A549 (cell line): ENCODE results near the gene LILRA5.

Experiments used
- CEBPB ChIP-seq, 2 experiments: fragments of >200 bp in 1 of 2; sonication (Bioruptor Twin) in 1 of 2; formaldehyde crosslinking in 1 of 2; IDR thresholded peaks; 2 replicates each; pipeline ENCODE4 v1.6.1; 2012 to 2016
- CHD4 ChIP-seq: fragments of 200-600 bp; sonication (generic); IDR thresholded peaks from 2 replicates; pipeline ENCODE4 v1.6.1; 2016; ENCODE audit warnings: antibody characterized with exemption, mild to moderate bottlenecking, borderline replicate concordance
- JUNB ChIP-seq: fragments of >200 bp; sonication (Bioruptor Twin); formaldehyde crosslinking; IDR thresholded peaks from 2 replicates; pipeline ENCODE4 v1.6.1; 2016
- MAZ ChIP-seq: fragments of 150-350 bp; IDR thresholded peaks from 2 replicates; pipeline ENCODE4 v1.6.1; 2014; ENCODE audit warnings: antibody characterized with exemption, low read depth, low read length, borderline replicate concordance
- NR3C1 ChIP-seq: fragments of >200 bp; sonication (Bioruptor Twin); formaldehyde crosslinking; IDR thresholded peaks from 3 replicates; pipeline ENCODE4 v1.6.1; 2017
- PHF8 ChIP-seq: fragments of 200-600 bp; sonication (generic); IDR thresholded peaks from 2 replicates; pipeline ENCODE4 v1.6.1; 2016; ENCODE audit warnings: low read depth, mild to moderate bottlenecking, antibody characterized with exemption, moderate library complexity, borderline replicate concordance
- POLR2A ChIP-seq: IDR thresholded peaks from 2 replicates; pipeline ENCODE4 v1.6.1; 2012; ENCODE audit warnings: mild to moderate bottlenecking, low read length
- RFX5 ChIP-seq: fragments of 450-650 bp; IDR thresholded peaks from 2 replicates; pipeline ENCODE4 v1.7.1; 2014; ENCODE audit warnings: antibody characterized with exemption, mild to moderate bottlenecking, moderate library complexity
- ZSCAN20 ChIP-seq: fragments of 250-450 bp; sonication (Bioruptor Pico); IDR thresholded peaks from 2 replicates; pipeline ENCODE4 v1.8.0; 2022; ENCODE audit warnings: mild to moderate bottlenecking, moderate library complexity
- TF ChIP-seq, protein P1 (sequence below): fragments of >200 bp; sonication (Bioruptor Twin); formaldehyde crosslinking; IDR thresholded peaks from 3 replicates; pipeline ENCODE4 v1.5.1; 2016

GRCh38 chr19:54356444-54357056 is 43.6 kb upstream of the LILRA5 start:
- TF ChIP-seq NR3C1, result no peak
- TF ChIP-seq, protein P1, sequence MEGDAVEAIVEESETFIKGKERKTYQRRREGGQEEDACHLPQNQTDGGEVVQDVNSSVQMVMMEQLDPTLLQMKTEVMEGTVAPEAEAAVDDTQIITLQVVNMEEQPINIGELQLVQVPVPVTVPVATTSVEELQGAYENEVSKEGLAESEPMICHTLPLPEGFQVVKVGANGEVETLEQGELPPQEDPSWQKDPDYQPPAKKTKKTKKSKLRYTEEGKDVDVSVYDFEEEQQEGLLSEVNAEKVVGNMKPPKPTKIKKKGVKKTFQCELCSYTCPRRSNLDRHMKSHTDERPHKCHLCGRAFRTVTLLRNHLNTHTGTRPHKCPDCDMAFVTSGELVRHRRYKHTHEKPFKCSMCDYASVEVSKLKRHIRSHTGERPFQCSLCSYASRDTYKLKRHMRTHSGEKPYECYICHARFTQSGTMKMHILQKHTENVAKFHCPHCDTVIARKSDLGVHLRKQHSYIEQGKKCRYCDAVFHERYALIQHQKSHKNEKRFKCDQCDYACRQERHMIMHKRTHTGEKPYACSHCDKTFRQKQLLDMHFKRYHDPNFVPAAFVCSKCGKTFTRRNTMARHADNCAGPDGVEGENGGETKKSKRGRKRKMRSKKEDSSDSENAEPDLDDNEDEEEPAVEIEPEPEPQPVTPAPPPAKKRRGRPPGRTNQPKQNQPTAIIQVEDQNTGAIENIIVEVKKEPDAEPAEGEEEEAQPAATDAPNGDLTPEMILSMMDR, result no peak
- no peak for TF ChIP-seq JUNB
- TF ChIP-seq ZSCAN20 (CRISPR knock-in tag), result no peak
- TF ChIP-seq CHD4, result no peak
- no peak for TF ChIP-seq POLR2A
- no peak for TF ChIP-seq PHF8
- no peak for TF ChIP-seq CEBPB (IDR thresholded peaks at IDR 0.05)
- no peak for TF ChIP-seq RFX5
- TF ChIP-seq MAZ, result no peak
